K562 (cell line): ENCODE measurements around the gene CELSR1. TPM values are rescaled to one million over a fixed set of nuclear protein-coding genes. Genes with fewer than 3 reads are reported as not detected.

Experiments
- ATAC-seq: fragments of 200-7000 bp; cut with Tn5 transposase; 3 replicates; pipeline ENCODE4 v1.9.1; 2020; ENCODE audit warnings: moderate library complexity
- BruUV-seq: library from RNA; stranded (reverse); fragments of 400-500 nt; replicated peaks from 2 replicates; lab custom pipeline; 2021; lab: Mats Ljungman, UMichigan
- CTCF ChIA-PET: fragments of 300-600 bp; formaldehyde crosslinking; extraction: SDS; loops from one replicate; lab custom pipeline; 2021; ENCODE audit warnings: low intra/inter-chr PET ratio; lab: Yijun Ruan, JAX
- POLR2A ChIA-PET: fragments of 300-600, 350-650 bp; sonication (Branson Sonifier 250); formaldehyde crosslinking; extraction: SDS; loops from one replicate; lab custom pipeline; 2021; ENCODE audit warnings: antibody characterized with exemption, inconsistent platforms; lab: Yijun Ruan, JAX
- DNase-seq, 4 experiments: peaks; one replicate each; pipeline versions ENCODE4 v3.0.0 to v3.0.0-alpha.2; 2011 to 2018; ENCODE audit warnings: low spot score in 3 of 4, mixed read lengths in 3 of 4; ENCODE audit errors: extremely low read depth in 1 of 4
- FAIRE-seq: peaks from 2 replicates; lab custom pipeline; 2011; peaks lifted over from hg19 to GRCh38; lab: Jason Lieb, UNC
- H2AFZ ChIP-seq: 2 replicates; pipeline ENCODE4 v1.6.0; 2011; ENCODE audit warnings: low read depth, low read length, control low read depth, inconsistent platforms
- H3K27ac ChIP-seq: fragments of 200-600 bp; 3 replicates; pipeline ENCODE4 v1.8.0; 2011; ENCODE audit warnings: low read depth, mild to moderate bottlenecking, control low read depth, inconsistent platforms, low read length, moderate library complexity, mixed read lengths; ENCODE audit errors: extremely low read depth
- H3K27me3 ChIP-seq, 2 experiments: fragments of 300-600 bp in 1 of 2; 2 replicates in 1 of 2; 3 replicates in 1 of 2; pipeline versions ENCODE4 v1.6.0 to v1.8.0; 2011; ENCODE audit warnings: inconsistent platforms in 2 of 2, low read length in 2 of 2, mild to moderate bottlenecking in 1 of 2, mixed read lengths in 1 of 2, moderate library complexity in 1 of 2; ENCODE audit not compliant: control insufficient read depth in 2 of 2, insufficient read depth in 2 of 2
- H3K36me3 ChIP-seq: fragments of 300-600 bp; 3 replicates; pipeline ENCODE4 v1.8.0; 2011; ENCODE audit warnings: mild to moderate bottlenecking, low read length, inconsistent platforms; ENCODE audit not compliant: control insufficient read depth, insufficient read depth
- H3K4me1 ChIP-seq, 2 experiments: fragments of 200-600 bp in 1 of 2; replicated peaks in 1 of 2; 2 replicates in 1 of 2; 3 replicates in 1 of 2; pipeline versions ENCODE4 v1.5.1 to v1.8.0; 2011; ENCODE audit warnings: inconsistent platforms in 2 of 2, low read length in 2 of 2, mild to moderate bottlenecking in 1 of 2, mixed read lengths in 1 of 2, moderate library complexity in 1 of 2; ENCODE audit not compliant: control insufficient read depth in 2 of 2, insufficient read depth in 2 of 2
- H3K4me2 ChIP-seq: 2 replicates; pipeline ENCODE4 v1.6.1; 2011; ENCODE audit warnings: low read length, control low read depth, inconsistent platforms, mixed read lengths; ENCODE audit not compliant: insufficient read depth
- H3K4me3 ChIP-seq: fragments of 200-600 bp; sonication (generic), shearing (Covaris generic); 2 replicates; pipeline ENCODE4 v1.5.1; 2016; ENCODE audit warnings: control low read depth, inconsistent platforms
- H3K79me2 ChIP-seq: fragments of 200-600 bp; 3 replicates; pipeline ENCODE4 v1.8.0; 2011; ENCODE audit warnings: low read length, inconsistent platforms; ENCODE audit not compliant: control insufficient read depth, insufficient read depth
- H3K9ac ChIP-seq, 2 experiments: 2 replicates each; pipeline versions ENCODE4 v1.6.0 to v1.6.1; 2011; ENCODE audit warnings: low read depth in 2 of 2, low read length in 2 of 2, control low read depth in 1 of 2, inconsistent platforms in 1 of 2, mild to moderate bottlenecking in 1 of 2, mixed read lengths in 1 of 2; ENCODE audit not compliant: insufficient read depth in 1 of 2
- H3K9me1 ChIP-seq: one replicate; pipeline ENCODE4 v1.6.0; 2011; ENCODE audit warnings: inconsistent platforms, mild to moderate bottlenecking, low read length, moderate library complexity; ENCODE audit not compliant: control insufficient read depth, insufficient read depth
- H3K9me3 ChIP-seq: replicated peaks from 2 replicates; pipeline ENCODE4 v1.5.1; 2011; ENCODE audit warnings: low read depth, low read length, inconsistent platforms; ENCODE audit not compliant: control insufficient read depth, insufficient read depth
- H4K20me1 ChIP-seq: replicated peaks from 2 replicates; pipeline ENCODE4 v1.6.1; 2011; ENCODE audit warnings: low read length, inconsistent platforms, mixed read lengths; ENCODE audit not compliant: control insufficient read depth, insufficient read depth
- BHLHE40 ChIP-seq: IDR thresholded peaks from 2 replicates; pipeline ENCODE4 v1.6.1; 2011; ENCODE audit warnings: low read length, improper control_type of control experiment
- HBP1 ChIP-seq: fragments of 450-650 bp; formaldehyde crosslinking; IDR thresholded peaks from 2 replicates; pipeline ENCODE4 v1.4.0; 2022; ENCODE audit warnings: missing genetic modification characterization
- IRF9 ChIP-seq: fragments of 450-650 bp; IDR thresholded peaks from 2 replicates; pipeline ENCODE4 v1.6.1; 2016; ENCODE audit warnings: missing biosample characterization, missing genetic modification characterization
- RFX1 ChIP-seq: fragments of 450-650 bp; IDR thresholded peaks from 2 replicates; pipeline ENCODE4 v1.6.1; 2016; ENCODE audit warnings: mild to moderate bottlenecking, moderate library complexity
- RNF2 ChIP-seq: sonication (generic); IDR thresholded peaks from 2 replicates; pipeline ENCODE4 v1.6.1; 2016
- ZNF232 ChIP-seq: sonication (generic); formaldehyde crosslinking; IDR thresholded peaks from 2 replicates; pipeline ENCODE4 v1.8.0; 2022; ENCODE audit warnings: mild to moderate bottlenecking, missing genetic modification reagents
- ZNF740 ChIP-seq, 3 experiments: fragments of 200-800 bp in 1 of 3; sonication (Bioruptor generic) in 1 of 3; sonication (generic) in 1 of 3; formaldehyde crosslinking in 1 of 3; IDR thresholded peaks; 2 replicates each; pipeline versions ENCODE4 v1.6.1 to v1.8.0; 2016 to 2022; ENCODE audit warnings: mild to moderate bottlenecking in 2 of 3, missing compliant biosample characterization in 2 of 3, missing genetic modification characterization in 2 of 3, missing genetic modification reagents in 1 of 3
- ZNF785 ChIP-seq: fragments of 250-450 bp; sonication (Bioruptor Pico); IDR thresholded peaks from 2 replicates; pipeline ENCODE4 v1.4.0; 2020; ENCODE audit warnings: mild to moderate bottlenecking
- ZSCAN29 ChIP-seq: fragments of 450-650 bp; IDR thresholded peaks from 2 replicates; pipeline ENCODE4 v1.6.1; 2017
- WGBS: fragments of 100-300 bp; shearing (Covaris generic); methylation state at CpG from one replicate; pipeline ENCODE4 v1.1.6; 2016; ENCODE audit warnings: low coverage, mixed read lengths; ENCODE audit not compliant: insufficient coverage; ENCODE audit errors: missing lambda C conversion rate; 5-methylcytosine and 5-hydroxymethylcytosine counted together
- in situ Hi-C: fragments of 300-500 bp; cut with MboI; formaldehyde crosslinking; loops from 4 replicates; pipeline ENCODE4 v1.15.0; 2018; ENCODE audit warnings: inconsistent platforms, mixed read lengths
- intact Hi-C: fragments of 100-400 bp; cut with micrococcal nuclease; formaldehyde crosslinking; loops from 2 replicates; pipeline ENCODE4 v1.14.2; 2022
- polyA plus RNA-seq, 8 experiments: library from polyadenylated mRNA; depleted of rRNA in 4 of 8; stranded (reverse) in 5 of 8; unstranded in 3 of 8; fragments of >200 nt; fragmentation: Nextera tagmentation in 2 of 8; fragmentation: Illumina TruSeq in 1 of 8; extraction: Ambion mirVana in 2 of 8; extraction: Trizol in 1 of 8; gene quantifications; 2 replicates each; pipeline versions ENCODE4 v1.2.1 to v1.2.3, GENCODE V29; 2011 to 2014; ENCODE audit warnings: inconsistent platforms in 1 of 8, missing spikeins in 1 of 8
- total RNA-seq, 7 experiments: library from RNA; depleted of rRNA in 6 of 7; stranded (reverse); fragments of >200 nt in 6 of 7; fragmentation: Illumina TruSeq in 2 of 7; extraction: Trizol in 2 of 7; gene quantifications; 2 replicates each; pipeline versions ENCODE4 v1.2.1 to v1.2.3, GENCODE V29; 2011 to 2021; ENCODE audit warnings: low replicate concordance in 1 of 7
- TF ChIP-seq, protein P1 (sequence below): sonication (generic); formaldehyde crosslinking; IDR thresholded peaks from 2 replicates; pipeline ENCODE4 v1.8.1; 2023; ENCODE audit warnings: mild to moderate bottlenecking, missing genetic modification reagents

CELSR1 gene
- total and polyA plus RNA-seq, 9 of the 15 experiments (the other 6 are each of a cell fraction or from before 2014, with no cell fraction given): under 0.01 to 0.09 TPM; not detected in 7

DNA sequence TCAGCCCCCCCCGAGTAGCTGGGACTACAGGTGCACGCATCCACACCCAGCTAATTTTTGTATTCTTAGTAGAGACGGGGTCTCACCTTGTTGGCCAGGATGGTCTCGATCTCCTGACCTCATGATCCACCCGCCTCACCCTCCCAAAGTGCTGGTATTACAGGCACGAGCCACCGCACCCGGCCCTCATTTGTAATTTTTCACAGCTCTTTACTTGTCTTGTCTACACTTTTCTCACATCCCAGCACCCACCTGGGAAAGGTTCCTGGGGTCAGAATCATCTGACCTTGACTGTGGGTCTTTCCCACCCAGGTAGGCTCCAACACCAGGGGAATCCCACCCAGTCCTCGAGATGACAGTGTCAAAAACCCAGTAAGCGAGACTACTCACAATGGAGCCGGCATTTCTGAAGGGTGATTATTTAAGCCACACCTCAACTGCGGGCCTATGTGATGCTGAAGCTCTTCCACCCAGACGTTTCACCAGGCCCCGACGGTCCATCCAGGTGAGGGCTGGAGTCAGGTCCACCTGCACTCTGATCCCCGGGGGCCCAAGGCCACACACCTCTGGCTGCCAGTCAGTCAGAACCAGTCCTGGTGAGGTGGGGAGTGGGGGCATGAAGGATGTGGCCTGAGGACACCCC is 23.4 kb downstream of the CELSR1 start:
- in situ Hi-C loops (no loop called here), intact Hi-C loops (no loop called here)
- Histone ChIP-seq H2AFZ (no peak overlapping the region), H3K27ac (no peak overlapping the region), H4K20me1 (no peaks in the 10 kb centered on the region), H3K9ac (no peak overlapping the region), H3K4me1 (peaks cover 0 to 6% of the 10 kb centered on the region in 2 experiments; a peak in 2 of 5 replicates), H3K4me3 (no peak overlapping the region), H3K27me3 (peaks cover 13 to 73% of the 10 kb centered on the region in 2 experiments; a peak in 4 of 5 replicates), H3K9me1 (no peaks in the 10 kb centered on the region), H3K9me3 (no peaks in the 10 kb centered on the region), H3K4me2 (no peak overlapping the region), H3K36me3 (no peaks in the 10 kb centered on the region), H3K79me2 (no peaks in the 10 kb centered on the region)
- 4% methylated on average over 12 of the region's 16 CpGs for WGBS
- no TSS peak for BruUV-seq
- ChIA-PET CTCF (no interaction called here), POLR2A (interaction anchor here (0.6 to 0.7 kb wide), 2 partner anchors 57 to 128 kb away, joined by 3 read pairs; no protein-coding TSS in a partner anchor)
- FAIRE-seq: no peak
- no peak for DNase-seq
- TF ChIP-seq ZSCAN29: no peak
- ATAC-seq: no peak

- Histone ChIP-seq H3K9me1 (no peaks in the 10 kb centered on the region), H3K9ac (no peak overlapping the region), H3K9me3 (no peaks in the 10 kb centered on the region), H3K4me1 (peaks cover 0 to 7% of the 10 kb centered on the region in 2 experiments; a peak in 2 of 5 replicates), H3K4me2 (no peak overlapping the region), H4K20me1 (no peaks in the 10 kb centered on the region), H3K27ac (no peak overlapping the region), H3K79me2 (no peaks in the 10 kb centered on the region), H3K27me3 (peaks cover 13 to 65% of the 10 kb centered on the region in 2 experiments; a peak in 4 of 5 replicates), H2AFZ (no peak overlapping the region), H3K4me3 (no peak overlapping the region), H3K36me3 (no peaks in the 10 kb centered on the region)
- in situ Hi-C loops (no loop called here), intact Hi-C loops (no loop called here)
- FAIRE-seq: no peak
- ATAC-seq: no peak
- WGBS: 12% methylated on average over 7 of the region's 11 CpGs
- no TSS peak for BruUV-seq
- DNase-seq: no peak
- ChIA-PET POLR2A (no interaction called here), CTCF (no interaction called here)
- TF ChIP-seq ZNF785 (no peak), ZNF232 (CRISPR knock-in tag) (no peak), BHLHE40 (no peak), HBP1 (no peak), RNF2 (no peak), RFX1 (no peak), IRF9 (tag) (no peak), ZNF740 (CRISPR knock-in tag; IDR thresholded peaks at IDR 0.05) (no peak), ZNF740 (tag; IDR thresholded peaks at IDR 0.05) (no peak)
- TF ChIP-seq, protein P1, sequence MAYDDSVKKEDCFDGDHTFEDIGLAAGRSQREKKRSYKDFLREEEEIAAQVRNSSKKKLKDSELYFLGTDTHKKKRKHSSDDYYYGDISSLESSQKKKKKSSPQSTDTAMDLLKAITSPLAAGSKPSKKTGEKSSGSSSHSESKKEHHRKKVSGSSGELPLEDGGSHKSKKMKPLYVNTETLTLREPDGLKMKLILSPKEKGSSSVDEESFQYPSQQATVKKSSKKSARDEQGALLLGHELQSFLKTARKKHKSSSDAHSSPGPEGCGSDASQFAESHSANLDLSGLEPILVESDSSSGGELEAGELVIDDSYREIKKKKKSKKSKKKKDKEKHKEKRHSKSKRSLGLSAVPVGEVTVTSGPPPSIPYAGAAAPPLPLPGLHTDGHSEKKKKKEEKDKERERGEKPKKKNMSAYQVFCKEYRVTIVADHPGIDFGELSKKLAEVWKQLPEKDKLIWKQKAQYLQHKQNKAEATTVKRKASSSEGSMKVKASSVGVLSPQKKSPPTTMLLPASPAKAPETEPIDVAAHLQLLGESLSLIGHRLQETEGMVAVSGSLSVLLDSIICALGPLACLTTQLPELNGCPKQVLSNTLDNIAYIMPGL (CRISPR knock-in tag): no peak
Measured at GRCh38 chr22:46512683-46513082, 24.7 kb downstream of the CELSR1 start.
